HG02943 (cell line): ENCODE results near the gene SDC1.
A peak's percentile ranks its signal among the peaks of the same experiment; 100 is the strongest.

ENCODE experiments used
- ATAC-seq: cut with Tn5 transposase; IDR thresholded peaks from one replicate; pipeline ENCODE4 v1.9.1; 2021; ENCODE audit warnings: mild to moderate bottlenecking, low read depth, moderate library complexity; ENCODE audit not compliant: unreplicated experiment

SDC1 gene

GRCh38 chr2:20229322-20230113 is 4.6 kb upstream of the SDC1 start:
- ATAC-seq = no peak

- no peak for ATAC-seq
Observed at GRCh38 chr2:20227894-20228505, 3.1 kb upstream of the SDC1 start.

GRCh38 chr2:20226152-20226545 is 1.2 kb upstream of the SDC1 start:
- no peak for ATAC-seq

- ATAC-seq = peak; percentile 49
Observed at GRCh38 chr2:20225294-20226151, 593 bp upstream of the SDC1 start.

- peak; percentile 22 for ATAC-seq
Observed at GRCh38 chr2:20224164-20224715, 690 bp downstream of the SDC1 start.

- peak; percentile 13 for ATAC-seq
Observed at GRCh38 chr2:20223407-20224163, 1.3 kb downstream of the SDC1 start.

- no peak for ATAC-seq
Observed at GRCh38 chr2:20222769-20223406, 2.0 kb downstream of the SDC1 start.

GRCh38 chr2:20222014-20222768 is 2.7 kb downstream of the SDC1 start:
- no peak for ATAC-seq

GRCh38 chr2:20221555-20221973 is 3.4 kb downstream of the SDC1 start:
- no peak for ATAC-seq

GRCh38 chr2:20220806-20221554 is 4.0 kb downstream of the SDC1 start:
- ATAC-seq = no peak

GRCh38 chr2:20219763-20220380 is 5.1 kb downstream of the SDC1 start:
- no peak for ATAC-seq

GRCh38 chr2:20218331-20219320 is 6.3 kb downstream of the SDC1 start:
- no peak for ATAC-seq

GRCh38 chr2:20217041-20217970 is 7.6 kb downstream of the SDC1 start:
- no peak for ATAC-seq

- ATAC-seq = no peak
Observed at GRCh38 chr2:20216130-20217025, 8.6 kb downstream of the SDC1 start.
